GM20431 (cell line): ENCODE results near the gene GPM6B.

ENCODE experiments used
- in situ Hi-C: fragments of 300-500 bp; cut with MseI, MboI; formaldehyde crosslinking; loops from one replicate; pipeline ENCODE4 v1.15.0; 2020; ENCODE audit warnings: low sequenced_read_pairs; ENCODE audit not compliant: unreplicated experiment

Gene GPM6B

GRCh38 chrX:13826770-13827169 is 9.9 kb upstream of the GPM6B start:
- in situ Hi-C loops = no loop called here

GRCh38 chrX:13825178-13825762 is 8.4 kb upstream of the GPM6B start:
- in situ Hi-C loops = no loop called here

GRCh38 chrX:13824746-13825145 is 7.9 kb upstream of the GPM6B start:
- in situ Hi-C loops = no loop called here

GRCh38 chrX:13821738-13822137 is 4.8 kb upstream of the GPM6B start:
- in situ Hi-C loops = no loop called here

GRCh38 chrX:13816176-13816575 is 717 bp downstream of the GPM6B start:
- in situ Hi-C loops = no loop called here

GRCh38 chrX:13815664-13816063 is 1.2 kb downstream of the GPM6B start:
- in situ Hi-C loops = no loop called here

- in situ Hi-C loops = no loop called here
Measured at GRCh38 chrX:13808865-13809264, 8.0 kb downstream of the GPM6B start.

GRCh38 chrX:13808293-13808692 is 8.6 kb downstream of the GPM6B start:
- in situ Hi-C loops = no loop called here

- in situ Hi-C loops = no loop called here
Measured at GRCh38 chrX:13805241-13805640, 11.7 kb downstream of the GPM6B start.

- in situ Hi-C loops = no loop called here
Measured at GRCh38 chrX:13803116-13803515, 13.8 kb downstream of the GPM6B start.

GRCh38 chrX:13798184-13798583 is 18.7 kb downstream of the GPM6B start:
- in situ Hi-C loops = no loop called here

GRCh38 chrX:13797512-13797911 is 19.4 kb downstream of the GPM6B start:
- in situ Hi-C loops = no loop called here

- in situ Hi-C loops = no loop called here
Measured at GRCh38 chrX:13794417-13794816, 22.5 kb downstream of the GPM6B start.

- in situ Hi-C loops = no loop called here
Measured at GRCh38 chrX:13793897-13794296, 23.0 kb downstream of the GPM6B start.

GRCh38 chrX:13791559-13791958 is 25.3 kb downstream of the GPM6B start:
- in situ Hi-C loops = no loop called here

GRCh38 chrX:13791145-13791544 is 25.7 kb downstream of the GPM6B start:
- in situ Hi-C loops = no loop called here

- in situ Hi-C loops = no loop called here
Measured at GRCh38 chrX:13790206-13791131, 26.4 kb downstream of the GPM6B start.

GRCh38 chrX:13786048-13786447 is 30.8 kb downstream of the GPM6B start:
- in situ Hi-C loops = no loop called here

- in situ Hi-C loops = no loop called here
Measured at GRCh38 chrX:13780868-13781427, 35.9 kb downstream of the GPM6B start.

GRCh38 chrX:13778916-13779315 is 38.0 kb downstream of the GPM6B start:
- in situ Hi-C loops = no loop called here

GRCh38 chrX:13776387-13776786 is 40.5 kb downstream of the GPM6B start:
- in situ Hi-C loops = no loop called here
